Lower leg skin (tissue), 3 donors: ENCODE results near the gene KLHL25.

Experiments
- POLR2A ChIP-seq, 2 donors: fragments of 450-650 bp; IDR thresholded peaks; one replicate each; pipeline ENCODE4 v1.6.1; 2016 to 2017; ENCODE audit warnings: antibody characterized with exemption in 2 of 2, mild to moderate bottlenecking in 1 of 2, moderate library complexity in 1 of 2
- TF ChIP-seq, protein P1 (sequence below), 3 donors: fragments of 450-650 bp; IDR thresholded peaks; one replicate each; pipeline ENCODE4 v1.5.1; 2016; ENCODE audit warnings: antibody characterized with exemption in 3 of 3, mild to moderate bottlenecking in 3 of 3, moderate library complexity in 2 of 3

DNA sequence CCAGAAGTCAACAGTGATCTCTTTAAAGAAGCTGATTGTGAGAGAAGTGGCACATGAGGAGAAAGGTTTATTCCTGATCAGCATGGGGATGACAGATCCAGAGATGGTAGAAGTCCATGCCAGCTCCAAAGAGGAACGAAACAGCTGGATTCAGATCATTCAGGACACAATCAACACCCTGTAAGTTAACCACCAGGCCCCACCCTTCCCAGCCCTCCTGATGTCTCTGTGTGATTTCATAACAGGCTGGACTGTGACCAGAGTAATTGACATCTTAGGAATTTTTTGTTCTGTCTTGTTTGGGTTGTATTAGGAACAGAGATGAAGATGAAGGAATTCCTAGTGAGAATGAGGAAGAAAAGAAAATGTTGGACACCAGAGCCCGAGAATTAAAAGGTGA lies 67.7 kb downstream of the KLHL25 start:
- TF ChIP-seq, protein P1, sequence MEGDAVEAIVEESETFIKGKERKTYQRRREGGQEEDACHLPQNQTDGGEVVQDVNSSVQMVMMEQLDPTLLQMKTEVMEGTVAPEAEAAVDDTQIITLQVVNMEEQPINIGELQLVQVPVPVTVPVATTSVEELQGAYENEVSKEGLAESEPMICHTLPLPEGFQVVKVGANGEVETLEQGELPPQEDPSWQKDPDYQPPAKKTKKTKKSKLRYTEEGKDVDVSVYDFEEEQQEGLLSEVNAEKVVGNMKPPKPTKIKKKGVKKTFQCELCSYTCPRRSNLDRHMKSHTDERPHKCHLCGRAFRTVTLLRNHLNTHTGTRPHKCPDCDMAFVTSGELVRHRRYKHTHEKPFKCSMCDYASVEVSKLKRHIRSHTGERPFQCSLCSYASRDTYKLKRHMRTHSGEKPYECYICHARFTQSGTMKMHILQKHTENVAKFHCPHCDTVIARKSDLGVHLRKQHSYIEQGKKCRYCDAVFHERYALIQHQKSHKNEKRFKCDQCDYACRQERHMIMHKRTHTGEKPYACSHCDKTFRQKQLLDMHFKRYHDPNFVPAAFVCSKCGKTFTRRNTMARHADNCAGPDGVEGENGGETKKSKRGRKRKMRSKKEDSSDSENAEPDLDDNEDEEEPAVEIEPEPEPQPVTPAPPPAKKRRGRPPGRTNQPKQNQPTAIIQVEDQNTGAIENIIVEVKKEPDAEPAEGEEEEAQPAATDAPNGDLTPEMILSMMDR (IDR thresholded peaks at IDR 0.05): no peak
- no peak for TF ChIP-seq POLR2A (IDR thresholded peaks at IDR 0.05)
